Upper lobe of left lung (tissue), 6 donors: ENCODE data around the gene LMO7. TPM values are rescaled to one million over a fixed set of nuclear protein-coding genes. Genes with fewer than 3 reads are reported as not detected.

Experiments used
- ATAC-seq, 2 donors: fragments of 200-7000 bp; cut with Tn5 transposase; one replicate each; pipeline ENCODE4 v1.9.1; 2022; ENCODE audit warnings: mild to moderate bottlenecking in 2 of 2, moderate library complexity in 2 of 2; ENCODE audit not compliant: low FRiP score in 2 of 2
- DNase-seq, 2 donors: peaks; one replicate each; pipeline ENCODE4 v3.0.0-alpha.2; 2019 to 2020
- H3K27ac ChIP-seq, 4 donors: fragments of 200-600 bp; sonication (generic); one replicate each; pipeline ENCODE4 v1.5.1; 2016 to 2019
- H3K27me3 ChIP-seq, 4 donors: fragments of 200-600 bp; sonication (generic); one replicate each; pipeline ENCODE4 v1.5.1; 2017 to 2019
- H3K36me3 ChIP-seq, 4 donors: fragments of 200-600 bp; sonication (generic); one replicate each; pipeline ENCODE4 v1.5.1; 2016 to 2019
- H3K4me1 ChIP-seq, 4 donors: fragments of 200-600 bp; sonication (generic); one replicate each; pipeline ENCODE4 v1.5.1; 2018 to 2019
- H3K4me3 ChIP-seq, 4 donors: fragments of 200-600 bp; sonication (generic); one replicate each; pipeline ENCODE4 v1.5.1; 2017 to 2019; ENCODE audit warnings: mild to moderate bottlenecking in 2 of 4, moderate library complexity in 1 of 4
- H3K9me3 ChIP-seq, 4 donors: fragments of 200-600 bp; sonication (generic); one replicate each; pipeline ENCODE4 v1.5.1; 2018 to 2019
- CTCF ChIP-seq, 6 experiments: fragments of 450-650 bp in 4 of 6; fragments of 200-600 bp in 2 of 6; sonication (generic) in 2 of 6; IDR thresholded peaks; one replicate each; pipeline ENCODE4 v1.5.1; 2016 to 2019; ENCODE audit warnings: antibody characterized with exemption in 6 of 6
- EP300 ChIP-seq, 4 donors: sonication (generic); formaldehyde crosslinking; IDR thresholded peaks; one replicate each; pipeline ENCODE4 v1.5.1; 2017; ENCODE audit warnings: antibody characterized with exemption in 4 of 4, control low read depth in 2 of 4
- POLR2A ChIP-seq, 4 donors: fragments of 450-650 bp; IDR thresholded peaks; one replicate each; pipeline ENCODE4 v1.5.1; 2016 to 2017; ENCODE audit warnings: antibody characterized with exemption in 4 of 4, mild to moderate bottlenecking in 2 of 4
- POLR2AphosphoS5 ChIP-seq, 2 donors: sonication (generic); formaldehyde crosslinking; IDR thresholded peaks; one replicate each; pipeline ENCODE4 v1.5.1; 2017; ENCODE audit warnings: antibody characterized with exemption in 2 of 2
- WGBS, 2 donors: methylation state at CpG; one replicate each; pipeline ENCODE4 v1.1.5; 2017 to 2018; 5-methylcytosine and 5-hydroxymethylcytosine counted together
- total RNA-seq, 6 donors: library from RNA; depleted of rRNA in 4 of 6; stranded (reverse); fragments of >200 nt in 4 of 6; gene quantifications; one replicate each; pipeline versions ENCODE4 v1.1.0 to v1.2.1, GENCODE V29; 2016 to 2021
- donor health status: DM: no; HTN: no; CAD: no; lungs with moderate emphysema.
- donor health status: DM: no; HTN: yes; CAD: no; lungs with severe emphysema.

LMO7 gene
- total RNA-seq, 6 donors from 2014 or later = 327 to 1,155 (median 811) TPM

- Histone ChIP-seq H3K27me3 (no peaks in the 10 kb centered on the region), H3K9me3 (no peaks in the 10 kb centered on the region), H3K4me3 (no peak overlapping the region), H3K4me1 (peaks cover 9 to 23% (median 12%) of the 10 kb centered on the region in 4 donors), H3K27ac (peak overlapping the region in 2 of 4 donors; percentile 2 to 45), H3K36me3 (peaks cover 0 to 10% (median 2%) of the 10 kb centered on the region in 4 donors)
- 73 to 74% methylated on average over 5 of the region's 5 CpGs for WGBS, 2 donors
- no peak for DNase-seq
- ATAC-seq = no peak
- TF ChIP-seq POLR2A (IDR thresholded peaks at IDR 0.05) = no peak
Measured at GRCh38 chr13:75811361-75811760, 175.2 kb downstream of the LMO7 start.

GRCh38 chr13:75811841-75812240 is 175.7 kb downstream of the LMO7 start:
- 74 to 88% methylated on average over 1 of the region's 1 CpG for WGBS, 2 donors
- H3K4me1 ChIP-seq = peaks cover 9 to 23% (median 12%) of the 10 kb centered on the region in 4 donors
- DNase-seq = no peak
- TF ChIP-seq CTCF (IDR thresholded peaks at IDR 0.05) (no peak), POLR2AphosphoS5 (IDR thresholded peaks at IDR 0.05) (no peak), POLR2A (IDR thresholded peaks at IDR 0.05) (no peak), EP300 (IDR thresholded peaks at IDR 0.05) (no peak)
- H3K4me3 ChIP-seq = no peak overlapping the region
- no peaks in the 10 kb centered on the region for H3K9me3 ChIP-seq
- H3K27me3 ChIP-seq = no peaks in the 10 kb centered on the region
- peaks cover 0 to 5% (median 0%) of the 10 kb centered on the region in 4 donors for H3K36me3 ChIP-seq
- ATAC-seq = no peak
- H3K27ac ChIP-seq = no peak overlapping the region

- Histone ChIP-seq H3K27ac (peak overlapping the region in 1 of 4 donors; percentile 24), H3K4me3 (no peak overlapping the region), H3K36me3 (peaks cover 0 to 5% (median 0%) of the 10 kb centered on the region in 4 donors), H3K4me1 (peaks cover 9 to 23% (median 12%) of the 10 kb centered on the region in 4 donors), H3K9me3 (no peaks in the 10 kb centered on the region), H3K27me3 (no peaks in the 10 kb centered on the region)
- no peak for TF ChIP-seq CTCF (IDR thresholded peaks at IDR 0.05)
- TF ChIP-seq POLR2A (IDR thresholded peaks at IDR 0.05) = no peak
- no peak for TF ChIP-seq EP300 (IDR thresholded peaks at IDR 0.05)
- TF ChIP-seq POLR2AphosphoS5 (IDR thresholded peaks at IDR 0.05) = no peak
- ATAC-seq (peak in 1 of 2 donors; percentile 47), DNase-seq (no peak)
- 28 to 31% methylated on average over 6 of the region's 6 CpGs for WGBS, 2 donors
Measured at GRCh38 chr13:75812751-75813181, 176.6 kb downstream of the LMO7 start.

- ATAC-seq = peak; percentile 27 to 31
- 78 to 81% methylated on average over 3 of the region's 3 CpGs for WGBS, 2 donors
- H3K27me3 ChIP-seq = no peaks in the 10 kb centered on the region
- H3K27ac ChIP-seq = peak overlapping the region in 1 of 4 donors; percentile 24
- no peak overlapping the region for H3K4me3 ChIP-seq
- no peak for DNase-seq
- H3K9me3 ChIP-seq = no peaks in the 10 kb centered on the region
- H3K36me3 ChIP-seq = peaks cover 0 to 9% (median 3%) of the 10 kb centered on the region in 4 donors
- no peak for TF ChIP-seq CTCF (IDR thresholded peaks at IDR 0.05)
- no peak for TF ChIP-seq POLR2AphosphoS5 (IDR thresholded peaks at IDR 0.05)
- TF ChIP-seq POLR2A (IDR thresholded peaks at IDR 0.05) = no peak
- no peak for TF ChIP-seq EP300 (IDR thresholded peaks at IDR 0.05)
- peaks cover 9 to 23% (median 12%) of the 10 kb centered on the region in 4 donors for H3K4me1 ChIP-seq
Measured at GRCh38 chr13:75813323-75813722, 177.2 kb downstream of the LMO7 start.

GRCh38 chr13:75818179-75818967 is 182.2 kb downstream of the LMO7 start:
- Histone ChIP-seq H3K4me1 (peaks cover 0 to 3% (median 2%) of the 10 kb centered on the region in 4 donors), H3K4me3 (no peak overlapping the region), H3K27ac (no peak overlapping the region), H3K9me3 (no peaks in the 10 kb centered on the region), H3K36me3 (peaks cover 3 to 26% (median 9%) of the 10 kb centered on the region in 4 donors), H3K27me3 (no peaks in the 10 kb centered on the region)
- WGBS, 2 donors = 84 to 87% methylated on average over 9 of the region's 9 CpGs
- DNase-seq (no peak), ATAC-seq (no peak)
- no peak for TF ChIP-seq CTCF (IDR thresholded peaks at IDR 0.05)
- TF ChIP-seq EP300 (IDR thresholded peaks at IDR 0.05) = no peak
- no peak for TF ChIP-seq POLR2A (IDR thresholded peaks at IDR 0.05)
- no peak for TF ChIP-seq POLR2AphosphoS5 (IDR thresholded peaks at IDR 0.05)
